WTC11 (cell line): ENCODE results near the gene PGM2L1. TPM values are rescaled to one million over a fixed set of nuclear protein-coding genes. Genes with fewer than 3 reads are reported as not detected.
A peak's percentile ranks its signal among the peaks of the same experiment; 100 is the strongest.

Experiments used
- ATAC-seq: fragments of 200-7000 bp; cut with Tn5 transposase; 2 replicates; pipeline ENCODE4 v1.10.0; 2021; ENCODE audit warnings: mild to moderate bottlenecking, moderate library complexity
- Bru-seq: library from RNA; stranded (reverse); fragments of 400-500 nt; gene quantifications from one replicate; lab custom pipeline; 2021; lab: Mats Ljungman, UMichigan
- CTCF ChIA-PET: fragments of 300-600 bp; sonication (Branson Sonifier 250); formaldehyde crosslinking; loops from one replicate; lab custom pipeline; 2021; ENCODE audit warnings: antibody characterized with exemption; lab: Charles Lee
- POLR2A ChIA-PET: fragments of 350-600 bp; sonication (Branson Sonifier 250); formaldehyde crosslinking; loops from one replicate; lab custom pipeline; 2021; ENCODE audit warnings: antibody characterized with exemption; lab: Charles Lee
- DNase-seq: peaks from one replicate; pipeline ENCODE4 v3.0.0; 2021; ENCODE audit warnings: low spot score
- H3K27ac Mint-ChIP-seq: 2 replicates; pipeline ENCODE4 v1.8.0; 2021; ENCODE audit warnings: mixed read lengths
- H3K27me3 Mint-ChIP-seq: 2 replicates; pipeline ENCODE4 v1.8.0; 2021; ENCODE audit warnings: low read depth, mild to moderate bottlenecking, moderate library complexity, mixed read lengths
- H3K36me3 Mint-ChIP-seq: 2 replicates; pipeline ENCODE4 v1.8.0; 2021; ENCODE audit warnings: mixed read lengths
- H3K4me1 Mint-ChIP-seq: 2 replicates; pipeline ENCODE4 v1.8.0; 2022; ENCODE audit warnings: mixed read lengths
- H3K4me3 Mint-ChIP-seq: 2 replicates; pipeline ENCODE4 v1.8.0; 2021; ENCODE audit warnings: mild to moderate bottlenecking, moderate library complexity, mixed read lengths
- H3K9me3 Mint-ChIP-seq: 2 replicates; pipeline ENCODE4 v1.8.0; 2021; ENCODE audit warnings: mixed read lengths
- ATF1 ChIP-seq: sonication (generic); formaldehyde crosslinking; IDR thresholded peaks from 2 replicates; pipeline ENCODE4 v1.8.1; 2023; ENCODE audit warnings: mild to moderate bottlenecking, moderate library complexity, missing genetic modification reagents
- CBFB ChIP-seq: sonication (generic); formaldehyde crosslinking; IDR thresholded peaks from 2 replicates; pipeline ENCODE4 v1.8.1; 2022; ENCODE audit warnings: mild to moderate bottlenecking, low read depth, missing genetic modification reagents
- FOXK1 ChIP-seq: sonication (generic); formaldehyde crosslinking; IDR thresholded peaks from 2 replicates; pipeline ENCODE4 v1.8.0; 2022; ENCODE audit warnings: mild to moderate bottlenecking, moderate library complexity, missing genetic modification reagents
- NFATC4 ChIP-seq: fragments of 250-450 bp; sonication (Bioruptor Pico); IDR thresholded peaks from 2 replicates; pipeline ENCODE4 v1.9.0; 2021; ENCODE audit warnings: mild to moderate bottlenecking
- NFE2L1 ChIP-seq: sonication (generic); formaldehyde crosslinking; IDR thresholded peaks from 2 replicates; pipeline ENCODE4 v1.8.1; 2023; ENCODE audit warnings: missing genetic modification reagents
- OVOL2 ChIP-seq: fragments of 250-450 bp; sonication (Bioruptor Pico); IDR thresholded peaks from 2 replicates; pipeline ENCODE4 v1.9.0; 2021; ENCODE audit warnings: mild to moderate bottlenecking, borderline replicate concordance
- RELA ChIP-seq: sonication (generic); formaldehyde crosslinking; IDR thresholded peaks from 2 replicates; pipeline ENCODE4 v1.8.1; 2022; ENCODE audit warnings: missing genetic modification reagents, mild to moderate bottlenecking, borderline replicate concordance
- SMAD3 ChIP-seq: sonication (generic); formaldehyde crosslinking; IDR thresholded peaks from 2 replicates; pipeline ENCODE4 v1.8.0; 2022; ENCODE audit warnings: missing genetic modification reagents, mild to moderate bottlenecking, borderline replicate concordance
- SOX15 ChIP-seq: fragments of 250-450 bp; sonication (Bioruptor Pico); IDR thresholded peaks from 2 replicates; pipeline ENCODE4 v1.9.0; 2021; ENCODE audit warnings: mild to moderate bottlenecking
- SP1 ChIP-seq: sonication (generic); formaldehyde crosslinking; conservative IDR thresholded peaks from 2 replicates; pipeline ENCODE4 v1.8.1; 2022; ENCODE audit warnings: missing genetic modification reagents
- TCF7 ChIP-seq: sonication (generic); formaldehyde crosslinking; IDR thresholded peaks from 2 replicates; pipeline ENCODE4 v1.8.0; 2022; ENCODE audit warnings: mild to moderate bottlenecking, low read depth, missing genetic modification reagents, moderate library complexity
- ZNF232 ChIP-seq: sonication (generic); formaldehyde crosslinking; IDR thresholded peaks from 2 replicates; pipeline ENCODE4 v1.8.0; 2022; ENCODE audit warnings: mild to moderate bottlenecking, missing genetic modification reagents
- long read RNA-seq, 3 experiments: library from RNA in 1 of 3; library from capped mRNA in 1 of 3; library from polyadenylated mRNA in 1 of 3; unstranded in 2 of 3; stranded (forward) in 1 of 3; transcript quantifications; one replicate each; pipeline ENCODE4 v2.0.0, GENCODE V29; 2021
- total RNA-seq: library from RNA; stranded (reverse); gene quantifications from 3 replicates; pipeline ENCODE4 v1.2.3, GENCODE V29; 2021
- TF ChIP-seq, protein P1 (sequence below): fragments of 250-450 bp; sonication (Bioruptor Pico); IDR thresholded peaks from 2 replicates; pipeline ENCODE4 v1.9.0; 2021; ENCODE audit warnings: mild to moderate bottlenecking
- TF ChIP-seq, protein P2 (sequence below): fragments of 200-600 bp; IDR thresholded peaks from 2 replicates; pipeline ENCODE4 v1.8.0; 2022; ENCODE audit warnings: antibody characterized with exemption
- TF ChIP-seq, protein P3 (sequence below): sonication (generic); formaldehyde crosslinking; IDR thresholded peaks from 2 replicates; pipeline ENCODE4 v1.8.0; 2023; ENCODE audit warnings: mild to moderate bottlenecking, missing genetic modification reagents

PGM2L1 gene
- total RNA-seq (23.1 to 34.1 TPM (median 24.8 TPM) in 3 replicates), Bru-seq, nascent RNA (percentile 75 among the genes with signal in this experiment)
- long read RNA-seq, experiment 1, full-length matches to known transcripts: 49 of 84 reads
- long read RNA-seq, experiment 1, partial matches to known transcripts: 6 of 84 reads
- long read RNA-seq, experiment 1, other reads (novel, unspliced or antisense): 29 of 84 reads
- long read RNA-seq, experiment 2, full-length matches to known transcripts: 12 of 31 reads
- long read RNA-seq, experiment 2, partial matches to known transcripts: 0 of 31 reads
- long read RNA-seq, experiment 2, other reads (novel, unspliced or antisense): 19 of 31 reads
- long read RNA-seq, experiment 3, full-length matches to known transcripts: 32 of 39 reads
- long read RNA-seq, experiment 3, partial matches to known transcripts: 3 of 39 reads
- long read RNA-seq, experiment 3, other reads (novel, unspliced or antisense): 4 of 39 reads

DNA sequence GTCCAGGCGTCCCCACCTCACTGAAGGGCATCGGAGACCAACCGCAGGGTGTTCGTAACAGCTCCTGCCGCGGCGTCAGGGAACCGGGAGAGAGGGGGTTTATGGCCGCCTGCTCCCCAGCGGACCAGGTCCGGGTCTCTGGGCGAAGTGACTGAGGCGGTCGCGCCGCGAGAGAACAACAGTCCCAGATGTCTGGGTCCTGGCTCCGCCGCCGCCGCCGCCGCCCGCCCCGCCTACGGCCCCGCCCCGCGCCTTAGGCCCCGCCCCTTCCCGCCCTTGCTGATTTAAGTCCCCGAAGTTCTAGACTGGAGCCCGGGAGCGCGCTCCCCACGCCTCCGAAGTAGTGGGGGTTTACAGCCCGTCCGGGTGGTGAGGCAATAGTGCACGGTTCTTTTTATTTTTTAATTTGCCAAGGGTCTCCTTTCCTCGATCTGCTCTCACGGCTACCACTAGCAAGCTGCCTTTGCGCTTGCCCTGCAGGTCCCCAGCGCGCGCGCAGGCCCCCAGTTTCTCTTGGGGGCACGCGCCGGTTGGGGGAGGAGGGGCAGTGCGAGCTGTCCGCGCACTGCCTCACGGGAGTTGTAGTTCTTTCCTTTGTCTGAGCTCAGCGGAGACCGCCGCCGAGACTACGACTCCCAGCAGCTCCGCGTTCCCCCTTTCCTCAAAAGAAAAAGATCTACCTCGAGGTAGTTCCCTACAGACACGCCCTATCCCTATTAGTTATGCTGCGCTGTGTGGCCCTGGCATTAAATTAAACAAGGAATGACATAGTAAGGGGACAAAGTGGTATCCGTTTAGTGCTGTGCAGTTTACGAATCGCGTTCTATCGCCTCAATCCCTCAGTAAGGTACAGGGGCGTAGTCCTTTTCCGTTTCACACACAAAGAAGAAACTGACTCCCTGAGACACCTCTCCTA lies at the start of gene PGM2L1:
PGM2L1 (minus strand) TSS at position 190 of the 916 bp plus-strand sequence. CDS start 272 bp downstream, outside the sequence.
- peak; percentile 89 for ATAC-seq
- Mint-ChIP-seq H3K27me3 (no peaks in the 10 kb centered on the region), H3K4me1 (peaks cover 15% of the 10 kb centered on the region), H3K36me3 (no peaks in the 10 kb centered on the region), H3K27ac (peak within 1 kb of the TSS; percentile 97), H3K4me3 (peak within 1 kb of the TSS; percentile 99), H3K9me3 (no peaks in the 10 kb centered on the region)
- 0 out of 2 replicates have a peak, but pooled peaks have one; percentile 38 for TF ChIP-seq SMAD3 (CRISPR knock-in tag)
- no peak for TF ChIP-seq NFE2L1 (CRISPR knock-in tag)
- TF ChIP-seq, protein P1, sequence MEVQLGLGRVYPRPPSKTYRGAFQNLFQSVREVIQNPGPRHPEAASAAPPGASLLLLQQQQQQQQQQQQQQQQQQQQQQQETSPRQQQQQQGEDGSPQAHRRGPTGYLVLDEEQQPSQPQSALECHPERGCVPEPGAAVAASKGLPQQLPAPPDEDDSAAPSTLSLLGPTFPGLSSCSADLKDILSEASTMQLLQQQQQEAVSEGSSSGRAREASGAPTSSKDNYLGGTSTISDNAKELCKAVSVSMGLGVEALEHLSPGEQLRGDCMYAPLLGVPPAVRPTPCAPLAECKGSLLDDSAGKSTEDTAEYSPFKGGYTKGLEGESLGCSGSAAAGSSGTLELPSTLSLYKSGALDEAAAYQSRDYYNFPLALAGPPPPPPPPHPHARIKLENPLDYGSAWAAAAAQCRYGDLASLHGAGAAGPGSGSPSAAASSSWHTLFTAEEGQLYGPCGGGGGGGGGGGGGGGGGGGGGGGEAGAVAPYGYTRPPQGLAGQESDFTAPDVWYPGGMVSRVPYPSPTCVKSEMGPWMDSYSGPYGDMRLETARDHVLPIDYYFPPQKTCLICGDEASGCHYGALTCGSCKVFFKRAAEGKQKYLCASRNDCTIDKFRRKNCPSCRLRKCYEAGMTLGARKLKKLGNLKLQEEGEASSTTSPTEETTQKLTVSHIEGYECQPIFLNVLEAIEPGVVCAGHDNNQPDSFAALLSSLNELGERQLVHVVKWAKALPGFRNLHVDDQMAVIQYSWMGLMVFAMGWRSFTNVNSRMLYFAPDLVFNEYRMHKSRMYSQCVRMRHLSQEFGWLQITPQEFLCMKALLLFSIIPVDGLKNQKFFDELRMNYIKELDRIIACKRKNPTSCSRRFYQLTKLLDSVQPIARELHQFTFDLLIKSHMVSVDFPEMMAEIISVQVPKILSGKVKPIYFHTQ (CRISPR knock-in tag): no peak
- TF ChIP-seq, protein P2, sequence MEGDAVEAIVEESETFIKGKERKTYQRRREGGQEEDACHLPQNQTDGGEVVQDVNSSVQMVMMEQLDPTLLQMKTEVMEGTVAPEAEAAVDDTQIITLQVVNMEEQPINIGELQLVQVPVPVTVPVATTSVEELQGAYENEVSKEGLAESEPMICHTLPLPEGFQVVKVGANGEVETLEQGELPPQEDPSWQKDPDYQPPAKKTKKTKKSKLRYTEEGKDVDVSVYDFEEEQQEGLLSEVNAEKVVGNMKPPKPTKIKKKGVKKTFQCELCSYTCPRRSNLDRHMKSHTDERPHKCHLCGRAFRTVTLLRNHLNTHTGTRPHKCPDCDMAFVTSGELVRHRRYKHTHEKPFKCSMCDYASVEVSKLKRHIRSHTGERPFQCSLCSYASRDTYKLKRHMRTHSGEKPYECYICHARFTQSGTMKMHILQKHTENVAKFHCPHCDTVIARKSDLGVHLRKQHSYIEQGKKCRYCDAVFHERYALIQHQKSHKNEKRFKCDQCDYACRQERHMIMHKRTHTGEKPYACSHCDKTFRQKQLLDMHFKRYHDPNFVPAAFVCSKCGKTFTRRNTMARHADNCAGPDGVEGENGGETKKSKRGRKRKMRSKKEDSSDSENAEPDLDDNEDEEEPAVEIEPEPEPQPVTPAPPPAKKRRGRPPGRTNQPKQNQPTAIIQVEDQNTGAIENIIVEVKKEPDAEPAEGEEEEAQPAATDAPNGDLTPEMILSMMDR: no peak
- 0 out of 2 replicates have a peak, but pooled peaks have one; percentile 36 for TF ChIP-seq SP1
- TF ChIP-seq, protein P3, sequence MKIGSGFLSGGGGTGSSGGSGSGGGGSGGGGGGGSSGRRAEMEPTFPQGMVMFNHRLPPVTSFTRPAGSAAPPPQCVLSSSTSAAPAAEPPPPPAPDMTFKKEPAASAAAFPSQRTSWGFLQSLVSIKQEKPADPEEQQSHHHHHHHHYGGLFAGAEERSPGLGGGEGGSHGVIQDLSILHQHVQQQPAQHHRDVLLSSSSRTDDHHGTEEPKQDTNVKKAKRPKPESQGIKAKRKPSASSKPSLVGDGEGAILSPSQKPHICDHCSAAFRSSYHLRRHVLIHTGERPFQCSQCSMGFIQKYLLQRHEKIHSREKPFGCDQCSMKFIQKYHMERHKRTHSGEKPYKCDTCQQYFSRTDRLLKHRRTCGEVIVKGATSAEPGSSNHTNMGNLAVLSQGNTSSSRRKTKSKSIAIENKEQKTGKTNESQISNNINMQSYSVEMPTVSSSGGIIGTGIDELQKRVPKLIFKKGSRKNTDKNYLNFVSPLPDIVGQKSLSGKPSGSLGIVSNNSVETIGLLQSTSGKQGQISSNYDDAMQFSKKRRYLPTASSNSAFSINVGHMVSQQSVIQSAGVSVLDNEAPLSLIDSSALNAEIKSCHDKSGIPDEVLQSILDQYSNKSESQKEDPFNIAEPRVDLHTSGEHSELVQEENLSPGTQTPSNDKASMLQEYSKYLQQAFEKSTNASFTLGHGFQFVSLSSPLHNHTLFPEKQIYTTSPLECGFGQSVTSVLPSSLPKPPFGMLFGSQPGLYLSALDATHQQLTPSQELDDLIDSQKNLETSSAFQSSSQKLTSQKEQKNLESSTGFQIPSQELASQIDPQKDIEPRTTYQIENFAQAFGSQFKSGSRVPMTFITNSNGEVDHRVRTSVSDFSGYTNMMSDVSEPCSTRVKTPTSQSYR (CRISPR knock-in tag): peak; percentile 68; the same call in 1 of the 2 replicates
- no peak for TF ChIP-seq RELA (CRISPR knock-in tag)
- TF ChIP-seq SOX15 (CRISPR knock-in tag): no peak
- peak; percentile 91 for DNase-seq
- ChIA-PET CTCF (interaction anchor here (0.6 to 3.0 kb wide), 10 partner anchors 9 to 280 kb away, joined by 3 to 18 read pairs (median 4); partner anchors contain the start of gene LIPT2), POLR2A (interaction anchor here (0.6 to 1.3 kb wide), 9 partner anchors 9 to 801 kb away, joined by 3 to 7 read pairs (median 3); partner anchors contain the start of gene FAM168A)

DNA sequence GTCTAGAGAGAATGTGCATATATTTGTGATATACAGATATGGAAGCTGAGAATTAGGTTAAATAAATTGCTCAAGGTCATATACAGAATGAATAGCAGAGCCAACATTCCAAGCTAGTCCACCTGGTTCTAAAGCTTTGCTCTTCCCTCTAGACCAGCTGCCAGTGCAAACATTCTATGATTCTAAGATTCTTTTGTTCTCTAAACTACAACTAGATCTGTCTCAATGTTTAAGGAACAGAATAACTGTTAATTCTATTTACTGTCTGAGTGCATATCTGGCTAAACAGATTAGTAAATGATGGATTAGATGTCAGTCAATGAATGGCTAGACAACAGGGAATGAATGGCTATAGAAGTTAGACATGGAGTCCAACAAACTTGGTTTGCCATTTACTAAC lies 49.5 kb upstream of the PGM2L1 start:
- no peak for TF ChIP-seq OVOL2
- no peak for ATAC-seq
- POLR2A ChIA-PET: no interaction called here

DNA sequence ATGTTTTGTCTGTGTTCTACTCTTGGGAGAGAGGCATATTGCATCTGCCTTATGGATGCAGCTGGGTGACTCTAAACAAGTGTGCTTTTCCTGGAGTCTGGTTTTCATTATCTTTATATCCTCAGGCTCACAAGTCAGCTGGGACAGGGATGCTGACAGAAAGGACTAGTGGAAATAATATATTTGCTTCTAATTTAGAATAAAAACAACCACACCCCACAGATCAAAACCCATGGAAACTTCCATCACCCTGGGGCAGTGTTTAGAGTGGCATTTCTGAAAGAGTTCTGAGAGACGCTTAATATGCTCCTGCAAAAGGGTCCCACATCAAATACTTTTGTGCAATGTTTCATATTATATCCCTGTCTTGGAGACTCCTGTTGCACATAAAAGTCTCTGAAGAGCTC lies 48.3 kb upstream of the PGM2L1 start:
- Mint-ChIP-seq H3K9me3 (no peaks in the 10 kb centered on the region), H3K27me3 (no peaks in the 10 kb centered on the region), H3K36me3 (no peaks in the 10 kb centered on the region), H3K27ac (no peak overlapping the region), H3K4me1 (peaks cover 17% of the 10 kb centered on the region), H3K4me3 (no peak overlapping the region)
- POLR2A ChIA-PET: no interaction called here
- ATAC-seq (no peak), DNase-seq (no peak)
- CTCF ChIA-PET: interaction anchor here (0.5 kb wide), 1 partner anchor 698 kb away, joined by 4 read pairs; no protein-coding TSS in a partner anchor
- TF ChIP-seq ATF1 (CRISPR knock-in tag) (no peak), NFATC4 (CRISPR knock-in tag) (no peak), FOXK1 (CRISPR knock-in tag) (no peak), TCF7 (no peak), CBFB (CRISPR knock-in tag) (no peak), ZNF232 (no peak)
- TF ChIP-seq, protein P2: no peak
- TF ChIP-seq, protein P3 (CRISPR knock-in tag): no peak

More for the DNA sequence above, 49.5 kb upstream of the PGM2L1 start:
- H3K27me3 Mint-ChIP-seq: no peaks in the 10 kb centered on the region
- CTCF ChIA-PET: interaction anchor here (1.1 to 8.6 kb wide), 4 partner anchors 46 to 192 kb away, joined by 3 to 212 read pairs (median 4); partner anchors contain the start of genes LIPT2 and PGM2L1
- peaks cover 17% of the 10 kb centered on the region for H3K4me1 Mint-ChIP-seq
- no peak overlapping the region for H3K4me3 Mint-ChIP-seq
- no peak for DNase-seq
- no peaks in the 10 kb centered on the region for H3K9me3 Mint-ChIP-seq
- no peaks in the 10 kb centered on the region for H3K36me3 Mint-ChIP-seq
- no peak overlapping the region for H3K27ac Mint-ChIP-seq
